GM21529 (cell line): ENCODE data around the gene TTLL10.

Experiments used
- ATAC-seq: cut with Tn5 transposase; IDR thresholded peaks from one replicate; pipeline ENCODE4 v1.9.1; 2021; ENCODE audit not compliant: unreplicated experiment

The TTLL10 gene

DNA sequence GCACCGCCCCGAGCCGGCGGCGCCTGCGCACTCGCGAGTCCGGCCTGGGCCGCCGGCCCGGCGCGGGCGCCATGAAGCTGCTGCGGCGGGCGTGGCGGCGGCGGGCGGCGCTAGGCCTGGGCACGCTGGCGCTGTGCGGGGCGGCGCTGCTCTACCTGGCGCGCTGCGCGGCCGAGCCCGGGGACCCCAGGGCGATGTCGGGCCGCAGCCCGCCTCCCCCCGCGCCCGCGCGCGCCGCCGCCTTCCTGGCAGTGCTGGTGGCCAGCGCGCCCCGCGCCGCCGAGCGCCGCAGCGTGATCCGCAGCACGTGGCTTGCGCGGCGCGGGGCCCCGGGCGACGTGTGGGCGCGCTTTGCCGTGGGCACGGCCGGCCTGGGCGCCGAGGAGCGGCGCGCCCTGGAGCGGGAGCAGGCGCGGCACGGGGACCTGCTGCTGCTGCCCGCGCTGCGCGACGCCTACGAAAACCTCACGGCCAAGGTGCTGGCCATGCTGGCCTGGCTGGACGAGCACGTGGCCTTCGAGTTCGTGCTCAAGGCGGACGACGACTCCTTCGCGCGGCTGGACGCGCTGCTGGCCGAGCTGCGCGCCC lies 58.6 kb downstream of the TTLL10 start, which contains the start of gene B3GALT6:
TSS of gene B3GALT6 (plus strand) at position 30 of the 588 bp plus-strand sequence. CDS start at position 72, 42 bp downstream.
- no peak for ATAC-seq

DNA sequence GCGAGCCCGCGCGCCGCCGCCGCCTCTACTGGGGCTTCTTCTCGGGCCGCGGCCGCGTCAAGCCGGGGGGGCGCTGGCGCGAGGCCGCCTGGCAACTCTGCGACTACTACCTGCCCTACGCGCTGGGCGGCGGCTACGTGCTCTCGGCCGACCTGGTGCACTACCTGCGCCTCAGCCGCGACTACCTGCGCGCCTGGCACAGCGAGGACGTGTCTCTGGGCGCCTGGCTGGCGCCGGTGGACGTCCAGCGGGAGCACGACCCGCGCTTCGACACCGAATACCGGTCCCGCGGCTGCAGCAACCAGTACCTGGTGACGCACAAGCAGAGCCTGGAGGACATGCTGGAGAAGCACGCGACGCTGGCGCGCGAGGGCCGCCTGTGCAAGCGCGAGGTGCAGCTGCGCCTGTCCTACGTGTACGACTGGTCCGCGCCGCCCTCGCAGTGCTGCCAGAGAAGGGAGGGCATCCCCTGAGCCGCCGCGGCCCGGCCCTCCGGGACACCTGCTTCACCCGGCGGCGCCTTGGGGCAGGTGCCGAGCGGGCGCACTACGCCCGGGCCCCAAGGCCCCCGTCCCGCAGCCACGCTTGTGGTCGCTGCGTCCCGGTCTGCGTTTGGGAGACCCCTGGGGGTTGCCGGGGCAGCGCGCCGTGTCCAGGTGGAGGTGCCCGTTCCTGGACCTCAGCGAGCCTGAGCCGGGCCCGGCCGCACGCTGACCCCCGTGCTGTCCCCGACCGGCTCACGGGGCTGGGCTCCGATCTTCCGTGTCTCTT lies 59.3 kb downstream of the TTLL10 start:
- ATAC-seq: no peak

DNA sequence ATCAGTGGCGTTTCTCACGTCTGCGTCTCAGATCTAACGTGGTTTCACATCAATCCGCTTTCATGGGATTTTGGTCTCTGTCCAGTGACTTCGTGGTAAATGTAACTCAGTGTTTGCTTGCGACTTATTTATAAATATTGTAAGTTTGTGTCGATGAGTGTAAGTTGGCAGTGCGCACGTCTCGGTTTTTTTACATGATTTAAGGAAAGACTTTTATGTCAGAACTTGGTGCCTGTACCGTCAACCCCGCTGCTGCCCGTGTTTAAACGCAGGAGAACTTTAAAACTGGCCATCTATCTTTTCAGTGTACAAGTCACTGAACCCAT lies 59.9 kb downstream of the TTLL10 start:
- no peak for ATAC-seq

DNA sequence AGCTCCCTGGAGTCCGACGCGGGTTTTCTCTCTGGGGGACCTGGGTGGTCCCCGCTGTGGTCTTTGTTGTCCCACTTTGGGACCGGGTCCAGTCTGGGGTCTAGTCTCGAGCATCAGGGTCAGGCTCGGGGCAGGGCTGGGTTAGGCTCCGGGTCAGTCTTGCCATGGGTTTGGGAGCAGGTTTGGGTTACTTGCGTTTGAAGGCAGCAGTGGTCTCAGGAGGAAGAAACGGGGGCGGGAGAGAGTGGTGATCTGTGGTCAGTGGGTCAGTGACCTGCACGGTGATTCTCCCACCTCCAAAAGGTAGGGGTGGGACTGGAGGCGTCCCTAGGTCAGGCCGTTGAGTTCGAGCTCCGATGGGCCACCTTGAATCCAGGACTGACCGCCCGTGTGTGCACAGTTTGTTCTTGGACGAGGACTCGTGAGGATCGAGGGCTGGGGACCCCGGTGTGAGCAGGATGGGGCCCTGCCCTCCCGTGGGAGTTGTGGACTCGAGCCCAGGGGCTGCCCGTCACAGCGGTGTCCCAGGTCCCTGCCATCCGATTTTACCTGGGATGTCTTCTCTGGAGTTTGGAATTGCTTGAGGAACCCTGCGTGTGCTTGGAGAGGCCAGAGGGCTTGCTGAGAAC lies 60.6 kb downstream of the TTLL10 start:
- no peak for ATAC-seq

DNA sequence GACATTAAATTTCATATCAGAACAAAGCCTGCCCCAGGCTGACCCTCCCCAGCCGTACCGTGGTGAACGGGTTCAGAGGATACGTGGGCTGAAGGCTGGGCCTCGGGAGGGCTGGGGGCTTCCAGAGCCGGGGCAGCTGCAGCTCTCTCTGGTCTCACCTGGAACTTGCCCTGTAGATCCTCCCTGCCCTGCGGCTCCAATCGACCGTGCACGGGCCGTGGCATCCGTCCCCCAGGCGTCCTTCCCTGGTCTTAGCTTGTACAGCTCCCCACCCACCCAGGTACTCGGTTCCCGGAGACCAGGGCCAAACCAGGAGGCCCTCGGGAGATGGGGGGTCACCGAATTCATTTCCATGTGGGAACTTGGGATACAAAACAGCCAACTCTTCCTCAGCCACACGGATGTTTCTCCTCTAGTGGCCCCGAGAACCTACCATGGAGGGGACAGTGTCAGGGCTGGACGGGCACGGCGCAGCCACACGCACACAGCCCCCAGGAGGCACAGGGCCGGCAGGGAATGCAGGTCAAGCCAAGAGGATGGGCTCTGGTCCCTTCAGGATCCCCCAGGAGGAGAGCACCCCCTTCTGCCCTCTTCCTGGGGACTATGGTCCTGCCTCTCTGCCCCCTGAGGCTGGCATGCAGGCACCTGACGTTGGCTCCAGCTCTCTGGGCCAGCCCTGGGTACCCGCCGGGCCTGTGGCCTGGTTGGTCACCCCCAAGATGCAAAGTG lies 61.5 kb downstream of the TTLL10 start:
- no peak for ATAC-seq

DNA sequence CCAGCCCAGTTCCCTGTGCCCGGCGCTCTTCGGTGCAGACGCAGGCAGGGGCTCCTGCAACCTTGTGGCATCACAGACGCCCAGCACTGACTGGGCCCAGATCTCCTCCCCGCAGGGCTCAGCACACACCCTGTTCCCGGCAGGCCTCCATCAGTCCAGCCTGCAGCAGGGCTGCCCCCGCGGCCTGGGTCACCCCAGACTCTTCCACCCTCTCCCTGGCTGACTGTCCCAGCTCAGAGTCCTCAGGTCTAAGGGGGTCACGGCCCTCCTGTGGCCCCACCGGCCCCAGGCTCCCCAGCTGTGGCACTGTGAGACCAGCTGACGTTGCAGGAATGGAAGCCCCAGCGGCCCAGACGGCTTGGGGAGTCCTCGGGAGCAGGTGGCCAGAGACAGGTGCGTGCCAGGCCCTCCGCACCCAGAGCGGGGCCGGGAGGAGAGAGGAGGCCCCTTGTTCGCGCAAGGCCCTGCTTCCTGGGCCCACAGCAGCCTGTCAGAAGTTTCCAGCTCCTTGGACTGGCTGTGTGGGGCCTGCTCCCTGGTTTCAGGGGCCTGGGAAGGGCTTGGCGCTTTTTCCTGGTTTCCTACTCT lies 62.6 kb downstream of the TTLL10 start:
- ATAC-seq: no peak

DNA sequence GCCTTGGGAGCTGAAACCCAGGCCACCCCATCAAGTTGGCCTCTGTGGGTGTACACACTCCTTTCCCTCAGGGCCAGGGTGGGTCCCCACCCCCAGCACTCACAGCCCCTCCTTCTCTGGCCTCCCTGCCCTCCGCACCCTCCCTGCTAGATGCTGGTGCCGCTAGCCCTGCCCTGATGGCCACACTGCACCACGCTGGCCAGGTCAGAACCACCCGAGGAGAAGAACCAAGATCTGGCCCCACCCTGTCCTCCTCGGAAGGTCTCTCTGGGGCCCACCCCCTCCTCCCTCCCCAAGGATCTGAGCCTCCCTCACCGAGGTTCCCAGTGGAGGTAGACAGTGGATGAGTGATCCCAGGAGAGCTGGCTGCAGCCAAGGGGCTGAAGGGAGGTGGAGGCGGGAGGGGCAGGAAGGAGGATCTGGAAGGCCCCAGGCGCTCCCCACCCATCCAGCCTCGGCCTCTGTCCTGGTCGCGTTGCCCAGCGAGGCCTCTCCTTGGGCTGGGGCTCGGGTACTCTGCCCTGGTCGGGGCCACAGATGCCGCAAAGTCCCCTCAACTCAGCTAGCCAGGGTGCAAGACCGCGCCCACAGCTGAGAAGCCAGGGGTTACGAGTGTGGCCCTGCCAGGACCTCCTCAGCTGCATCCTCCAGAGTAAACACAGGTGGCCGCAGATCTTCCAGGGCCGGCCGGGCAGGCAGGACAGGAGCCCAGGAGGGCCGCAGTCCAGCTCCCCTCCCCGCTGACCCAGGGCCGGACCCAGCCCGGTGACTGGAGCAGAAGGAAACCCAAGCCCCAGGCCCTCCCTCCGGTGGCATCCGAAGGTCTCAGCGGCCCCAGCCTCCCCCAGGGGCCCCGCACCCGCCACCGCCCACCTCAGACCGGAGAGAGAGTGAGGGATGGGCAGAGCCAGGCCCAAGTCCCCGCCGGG lies 63.5 kb downstream of the TTLL10 start:
- no peak for ATAC-seq

DNA sequence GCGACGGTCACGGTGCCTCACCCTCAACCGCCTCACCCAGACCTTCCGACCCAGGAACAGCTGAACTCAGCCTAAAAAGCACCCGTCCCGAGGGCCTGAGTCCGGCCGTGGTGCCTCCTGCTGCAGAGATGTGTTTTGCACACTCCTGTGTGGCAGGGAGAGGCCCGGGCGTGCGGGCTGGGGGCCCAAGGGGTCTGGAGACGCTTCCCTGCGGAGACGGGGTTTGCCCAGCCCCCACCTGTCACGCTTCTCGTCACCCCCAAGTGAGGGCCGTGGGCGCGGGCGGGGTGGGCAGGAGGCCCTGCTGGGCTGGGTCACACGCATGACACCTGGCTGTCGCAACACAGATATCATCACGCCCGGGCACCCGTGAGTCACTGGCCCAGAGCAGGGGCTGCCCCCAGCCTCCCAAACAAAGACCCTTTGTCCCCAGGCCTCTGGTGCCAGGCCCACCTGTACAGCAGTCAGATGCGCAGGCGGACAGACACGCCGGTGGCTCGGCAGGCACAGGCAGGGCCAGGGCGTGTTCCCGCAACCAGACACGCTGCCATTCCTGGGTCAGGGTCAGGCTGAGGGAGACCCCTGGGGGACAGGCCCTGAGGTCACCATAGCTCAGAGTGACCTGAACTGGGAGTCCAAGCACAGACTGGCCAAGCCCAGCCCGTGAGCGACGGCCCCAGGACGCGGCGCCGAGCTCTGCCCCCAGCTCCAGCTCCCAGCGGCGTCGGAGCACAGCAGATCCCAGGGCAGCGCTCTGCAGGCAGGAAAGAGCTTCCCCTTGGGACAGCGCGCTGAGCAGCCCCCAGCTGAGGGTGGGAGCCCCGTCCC lies 64.4 kb downstream of the TTLL10 start:
- no peak for ATAC-seq

DNA sequence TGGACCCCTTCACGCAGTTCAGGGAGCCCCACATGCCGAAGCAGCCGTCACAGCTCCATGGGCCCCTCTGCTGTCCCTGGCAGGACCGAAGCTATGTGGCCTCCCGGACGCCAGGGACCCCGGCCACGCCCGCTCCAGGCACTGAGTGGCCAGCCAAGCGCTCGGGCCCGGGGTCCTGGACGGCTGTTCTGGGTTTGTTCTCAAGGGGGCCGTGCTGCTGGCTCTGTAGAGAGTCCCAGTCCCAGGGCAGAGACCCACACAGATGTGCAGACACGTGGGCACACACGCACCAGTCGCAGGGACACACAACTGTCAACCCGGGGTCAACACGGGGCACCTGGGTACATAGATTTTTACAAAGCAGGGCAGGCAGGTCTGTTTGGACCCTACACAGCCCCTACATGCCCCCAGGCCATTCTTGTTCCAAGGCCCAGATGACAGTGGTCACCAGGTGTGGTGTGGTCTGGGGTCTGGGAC lies 65.1 kb downstream of the TTLL10 start:
- no peak for ATAC-seq

DNA sequence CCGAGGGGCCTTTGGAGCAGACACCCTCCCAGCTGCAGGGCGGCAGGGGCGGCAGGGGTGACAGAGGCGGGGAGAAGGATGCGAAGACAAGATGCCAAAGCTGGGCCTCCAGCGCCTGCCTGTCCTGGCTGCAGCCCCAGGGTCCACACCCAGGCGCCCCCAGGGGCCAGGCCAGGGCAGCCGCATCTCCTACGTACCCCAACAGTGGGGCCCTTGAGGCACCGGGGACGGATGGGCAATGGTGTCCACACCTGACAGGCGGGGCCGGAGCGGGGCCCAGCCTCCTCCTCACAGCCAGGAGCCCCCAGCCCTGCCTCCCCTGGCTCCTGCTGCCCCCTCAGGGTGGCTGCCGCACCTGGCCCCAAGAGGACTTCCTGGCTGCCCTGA lies 65.5 kb downstream of the TTLL10 start:
- no peak for ATAC-seq

DNA sequence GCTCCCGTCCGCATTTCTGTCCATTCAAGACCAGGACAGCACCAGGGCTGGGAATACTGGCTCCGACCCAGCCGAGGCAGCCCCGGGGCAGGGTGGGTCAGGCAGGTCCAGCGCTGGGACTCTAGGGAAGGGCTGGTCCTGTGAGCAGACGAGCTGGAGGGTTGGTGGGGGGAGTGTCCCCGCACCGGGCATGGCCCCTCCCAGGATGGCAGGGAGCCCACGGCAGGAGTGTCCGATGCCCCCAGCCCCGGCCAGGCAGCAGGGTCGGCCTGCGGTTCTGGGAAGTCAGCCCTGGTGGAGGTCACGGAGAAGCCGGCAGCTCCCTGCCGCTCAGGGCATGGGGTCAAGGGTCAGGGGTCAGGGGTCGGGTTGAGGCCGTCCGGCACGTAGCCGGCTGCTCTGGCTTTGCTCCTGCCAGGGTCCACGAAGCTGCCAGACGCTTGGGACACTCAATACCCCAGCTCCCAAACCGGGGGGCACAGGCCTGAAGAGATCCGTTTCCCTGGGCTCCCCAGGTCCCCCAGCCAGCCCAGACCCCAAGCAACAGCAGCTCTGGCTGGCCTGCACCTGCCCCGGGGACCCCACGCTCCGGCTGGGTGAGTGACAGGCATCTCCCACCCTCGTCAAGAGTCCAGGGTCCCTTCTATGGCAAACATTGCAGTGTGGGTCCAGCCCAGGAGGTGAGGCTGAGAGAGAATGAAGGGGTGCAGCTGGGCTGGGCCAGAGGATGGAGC lies 66.1 kb downstream of the TTLL10 start:
- ATAC-seq: no peak

DNA sequence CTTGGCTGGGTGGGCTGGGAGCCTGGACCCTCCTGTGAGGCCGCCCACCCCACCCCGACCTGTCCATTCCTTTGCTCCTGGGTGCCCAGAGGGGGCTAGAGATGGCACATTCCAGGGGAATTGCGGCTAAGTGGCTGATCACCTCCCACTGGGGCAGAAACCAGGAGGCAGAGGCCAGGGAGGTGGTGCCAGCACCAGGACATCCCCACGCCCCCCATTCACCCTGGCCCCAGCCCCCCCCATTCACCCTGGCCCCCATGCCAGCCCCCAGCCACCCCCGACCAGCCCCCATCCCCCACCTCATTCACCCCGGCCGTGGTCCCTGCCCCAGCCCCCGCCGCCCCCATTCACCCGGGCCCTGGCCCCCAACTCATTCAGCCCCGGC lies 66.7 kb downstream of the TTLL10 start:
- no peak for ATAC-seq

DNA sequence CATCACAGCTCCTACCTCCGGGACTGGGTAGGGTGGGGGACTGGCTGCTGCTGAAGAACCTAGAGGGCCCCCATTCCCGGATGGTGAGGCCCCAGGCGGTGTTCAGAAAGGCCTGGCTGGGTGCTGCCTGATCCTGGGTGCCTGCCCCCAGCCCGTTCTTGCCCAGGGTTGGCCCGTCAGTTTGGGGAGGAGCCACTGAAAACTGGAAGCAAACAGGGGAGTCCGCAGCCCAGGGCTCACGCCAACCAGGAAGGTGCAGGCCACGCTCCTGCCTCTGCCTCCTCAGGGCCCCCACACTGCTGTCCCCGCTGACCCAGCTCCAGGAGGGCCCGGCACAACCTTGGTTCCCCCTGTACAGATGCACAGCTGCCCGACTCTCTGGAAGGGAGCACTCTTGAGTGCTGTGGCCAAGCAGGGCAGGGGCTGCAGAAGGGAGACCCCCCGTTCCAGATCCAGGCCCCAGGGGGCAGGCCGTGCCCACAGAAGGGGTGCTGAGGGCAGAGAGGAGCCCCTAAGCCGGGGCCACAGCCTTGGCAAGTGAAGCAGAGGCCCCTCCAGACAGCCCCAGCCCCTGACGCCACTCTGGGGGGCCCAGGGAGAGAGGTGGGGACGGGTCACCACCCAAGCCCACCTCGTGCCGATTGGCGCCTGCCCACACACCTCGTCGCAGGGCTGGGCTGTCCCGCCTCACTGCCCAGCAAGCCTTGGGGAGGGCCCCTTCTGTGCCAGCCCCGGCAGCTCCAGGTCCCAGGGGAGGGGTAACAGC lies 67.3 kb downstream of the TTLL10 start:
- ATAC-seq: no peak

DNA sequence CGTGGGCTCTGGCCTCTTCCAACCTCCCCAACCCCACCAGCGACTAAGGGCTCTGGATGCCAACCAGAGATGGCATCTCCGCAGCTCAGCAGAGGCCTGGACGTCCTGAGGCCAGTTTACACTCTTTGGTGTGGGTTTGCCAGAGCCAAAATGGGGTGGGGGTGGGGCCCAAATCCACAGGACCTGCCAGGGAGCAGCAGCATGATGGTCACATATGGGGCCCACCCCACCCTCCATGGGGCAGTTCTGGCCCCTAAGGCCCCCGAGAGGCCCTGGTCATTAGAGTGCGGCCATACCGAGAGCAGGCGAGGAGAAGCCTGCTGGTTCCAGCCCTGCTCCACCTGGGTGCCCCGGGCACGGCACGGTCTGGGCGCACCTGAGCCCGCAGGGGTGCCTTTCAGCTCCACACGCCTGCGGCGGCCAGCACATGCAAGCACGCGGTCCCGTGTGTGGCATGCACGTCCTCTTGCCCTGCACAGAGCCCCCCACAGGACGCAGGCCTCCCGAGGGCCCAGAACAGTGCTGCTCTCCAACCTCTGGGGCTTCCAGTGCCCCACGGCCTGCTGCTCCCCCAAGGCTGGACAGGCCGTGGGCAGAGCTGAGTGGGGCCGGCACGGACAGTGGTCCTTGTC lies 68.0 kb downstream of the TTLL10 start:
- ATAC-seq: no peak

DNA sequence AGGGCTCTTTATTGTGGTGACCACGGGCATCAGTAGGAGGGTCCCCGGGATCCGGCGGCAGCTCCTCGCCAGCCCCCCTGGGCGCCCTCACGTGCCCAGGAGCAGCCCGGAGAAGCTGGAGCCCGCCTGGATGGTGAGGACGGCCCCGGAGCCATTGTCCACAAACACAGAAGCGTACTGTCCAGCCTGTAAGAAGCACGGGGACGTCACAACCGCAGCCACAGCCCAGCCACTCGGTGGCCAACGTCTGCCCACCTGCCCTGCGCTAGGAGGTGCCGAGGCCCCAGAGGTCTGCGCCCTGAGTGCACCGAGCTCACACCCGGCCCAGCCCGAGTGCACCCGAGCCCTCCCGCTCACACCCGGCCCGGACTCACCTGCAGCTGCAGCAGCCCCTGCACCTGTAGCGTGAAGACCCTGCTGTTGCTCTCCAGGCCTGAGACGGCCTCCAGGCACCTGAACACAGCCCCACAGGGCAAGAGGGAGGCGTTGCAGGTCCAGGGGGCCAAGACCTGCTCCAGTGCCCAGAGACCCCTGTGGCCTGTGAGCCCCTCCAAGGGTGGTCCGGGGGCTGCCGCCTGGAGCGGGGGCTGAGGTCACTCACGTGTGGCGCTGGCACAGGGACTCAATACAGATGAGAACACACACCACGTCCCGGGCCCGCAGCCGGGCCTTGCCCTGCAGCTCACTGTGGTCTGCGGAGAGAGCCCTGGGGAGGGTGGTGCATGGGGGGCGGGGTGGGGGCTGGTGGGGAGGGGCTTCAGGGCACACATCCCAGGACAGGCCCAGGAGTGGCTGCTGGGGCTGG lies 69.0 kb downstream of the TTLL10 start:
- ATAC-seq: no peak

DNA sequence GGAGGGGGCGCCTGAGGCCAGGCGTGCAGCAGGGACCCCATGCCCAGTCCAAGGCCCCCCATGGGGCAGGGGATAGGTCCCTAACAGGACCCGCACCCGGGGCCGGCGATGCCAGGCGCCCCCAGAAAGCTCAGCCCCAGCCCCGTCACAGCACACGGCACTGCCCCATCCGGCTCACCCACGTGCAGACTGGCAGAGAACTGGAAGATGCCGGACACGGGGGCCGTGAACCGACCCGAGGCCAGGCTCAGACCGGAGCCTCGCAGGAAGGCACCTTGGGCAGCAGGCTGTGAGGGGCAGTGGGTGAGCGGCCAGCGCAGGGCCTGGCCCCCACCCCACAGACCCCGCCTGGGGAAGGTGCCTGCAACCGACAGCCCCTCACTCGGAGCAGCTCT lies 69.6 kb downstream of the TTLL10 start:
- no peak for ATAC-seq

DNA sequence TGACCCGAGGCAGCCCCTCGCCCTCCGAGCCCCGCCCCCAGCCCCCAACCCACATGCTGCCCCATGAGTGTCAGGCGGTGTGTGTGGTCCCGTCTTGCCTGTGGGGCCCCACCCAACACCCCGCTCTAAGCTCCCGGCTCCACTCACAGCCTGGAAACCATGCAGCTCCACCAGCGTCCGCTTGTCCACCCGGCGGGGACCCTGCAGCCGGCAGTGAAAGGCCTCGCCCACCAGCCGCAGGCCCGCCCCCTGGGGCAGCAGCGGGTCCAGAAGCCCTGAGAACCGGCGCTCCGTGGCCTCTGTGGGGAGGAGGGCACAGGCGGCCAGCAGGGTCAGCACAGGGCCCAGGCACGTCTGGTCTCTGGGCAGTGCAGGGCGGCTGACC lies 70.1 kb downstream of the TTLL10 start:
- no peak for ATAC-seq
